ENCODE results near the gene SRSF1.
"Not testable (repeated sequence)": the region's sequence is repeated elsewhere in the genome, so short reads cannot be mapped to it uniquely, and the experiment has no call there.

SRSF1 gene

DNA sequence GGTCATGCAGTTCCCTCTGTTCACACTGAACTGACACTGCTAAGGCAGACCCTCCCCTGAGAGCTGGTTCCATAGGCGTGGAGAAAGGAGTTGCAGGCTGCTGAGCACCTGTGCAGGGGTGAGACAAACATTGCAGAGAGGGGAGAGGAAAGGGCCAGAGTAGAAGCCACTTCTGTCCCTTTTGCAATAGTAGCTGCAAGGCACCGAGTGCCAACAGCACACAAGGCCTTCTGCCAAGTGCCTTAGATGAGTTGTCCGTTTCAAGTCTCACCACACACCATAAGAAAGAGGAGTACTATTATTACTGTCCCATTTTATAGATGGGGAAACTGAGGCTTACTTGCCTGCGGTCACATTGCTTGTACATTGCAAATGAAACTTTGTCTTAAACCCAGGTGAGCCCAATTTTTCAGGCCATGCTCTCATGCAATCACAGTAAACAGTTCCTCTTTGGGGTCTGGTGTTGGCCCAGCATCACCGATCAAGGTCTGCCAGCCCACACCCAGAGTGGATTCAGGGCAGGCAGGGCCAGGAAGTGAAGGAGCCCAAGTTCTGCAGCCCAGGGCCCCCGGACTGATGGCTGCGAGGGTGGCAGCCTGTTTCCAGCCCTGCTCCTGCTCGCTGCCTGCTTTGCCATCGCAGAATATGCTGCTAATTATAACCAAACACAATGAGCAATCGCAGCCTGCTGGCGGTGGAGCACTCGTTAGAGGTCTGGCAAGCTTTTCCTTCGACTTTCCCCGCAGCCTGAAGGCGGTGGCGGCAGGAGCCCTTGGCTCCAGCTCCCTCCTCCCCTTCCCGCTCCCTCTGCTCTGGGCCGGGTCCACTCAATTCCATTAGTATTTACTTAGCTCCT, 39.4 kb upstream of the SRSF1 start:
- WGBS (ENCODE audit: insufficient coverage, insufficient read length): no CpG with 5 or more reads among the region's 18 CpGs
- Histone ChIP-seq H3K4me1 (ENCODE audit: control insufficient read depth, insufficient read depth, low read length) (no peaks in the 10 kb centered on the region), H3K36me3 (ENCODE audit: control insufficient read depth, insufficient read depth, low read length) (no peaks in the 10 kb centered on the region), H3K27ac (ENCODE audit: low read length) (no peak overlapping the region), H3K9me3 (ENCODE audit: control insufficient read depth, insufficient read depth, low read length) (no peaks in the 10 kb centered on the region), H3K4me3 (ENCODE audit: low read length) (no peak overlapping the region), H3K27me3 (ENCODE audit: control insufficient read depth, insufficient read depth, low read length) (no peaks in the 10 kb centered on the region)
- no peak for DNase-seq (ENCODE audit: low read depth, low spot score)

DNA sequence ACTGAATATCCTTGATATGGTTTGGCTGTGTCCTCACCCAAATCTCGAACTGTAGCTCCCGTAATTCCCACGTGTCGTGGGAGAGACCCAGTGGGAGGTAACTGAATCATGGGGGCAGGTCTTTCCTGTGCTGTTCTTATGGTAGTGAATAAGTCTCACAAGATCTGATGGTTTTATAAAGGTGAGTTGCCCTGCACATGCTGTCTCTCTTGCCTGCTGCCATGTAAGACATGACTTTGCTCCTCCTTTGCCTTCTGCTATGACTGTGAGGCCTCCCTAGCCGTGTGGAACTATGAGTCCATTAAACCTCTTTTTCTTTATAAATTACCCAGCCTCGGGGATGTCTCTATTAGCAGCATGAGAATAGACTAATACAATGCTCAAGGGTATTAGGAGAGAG, 37.2 kb upstream of the SRSF1 start:
- H3K4me3 ChIP-seq (ENCODE audit: low read length); DNase-seq (ENCODE audit: low read depth, low spot score); H3K27ac ChIP-seq (ENCODE audit: low read length); H3K36me3 ChIP-seq (ENCODE audit: control insufficient read depth, insufficient read depth, low read length); H3K9me3 ChIP-seq (ENCODE audit: control insufficient read depth, insufficient read depth, low read length); H3K4me1 ChIP-seq (ENCODE audit: control insufficient read depth, insufficient read depth, low read length); H3K27me3 ChIP-seq (ENCODE audit: control insufficient read depth, insufficient read depth, low read length): not testable (repeated sequence)
- no CpG with 5 or more reads among the region's 6 CpGs for WGBS (ENCODE audit: insufficient coverage, insufficient read length)

DNA sequence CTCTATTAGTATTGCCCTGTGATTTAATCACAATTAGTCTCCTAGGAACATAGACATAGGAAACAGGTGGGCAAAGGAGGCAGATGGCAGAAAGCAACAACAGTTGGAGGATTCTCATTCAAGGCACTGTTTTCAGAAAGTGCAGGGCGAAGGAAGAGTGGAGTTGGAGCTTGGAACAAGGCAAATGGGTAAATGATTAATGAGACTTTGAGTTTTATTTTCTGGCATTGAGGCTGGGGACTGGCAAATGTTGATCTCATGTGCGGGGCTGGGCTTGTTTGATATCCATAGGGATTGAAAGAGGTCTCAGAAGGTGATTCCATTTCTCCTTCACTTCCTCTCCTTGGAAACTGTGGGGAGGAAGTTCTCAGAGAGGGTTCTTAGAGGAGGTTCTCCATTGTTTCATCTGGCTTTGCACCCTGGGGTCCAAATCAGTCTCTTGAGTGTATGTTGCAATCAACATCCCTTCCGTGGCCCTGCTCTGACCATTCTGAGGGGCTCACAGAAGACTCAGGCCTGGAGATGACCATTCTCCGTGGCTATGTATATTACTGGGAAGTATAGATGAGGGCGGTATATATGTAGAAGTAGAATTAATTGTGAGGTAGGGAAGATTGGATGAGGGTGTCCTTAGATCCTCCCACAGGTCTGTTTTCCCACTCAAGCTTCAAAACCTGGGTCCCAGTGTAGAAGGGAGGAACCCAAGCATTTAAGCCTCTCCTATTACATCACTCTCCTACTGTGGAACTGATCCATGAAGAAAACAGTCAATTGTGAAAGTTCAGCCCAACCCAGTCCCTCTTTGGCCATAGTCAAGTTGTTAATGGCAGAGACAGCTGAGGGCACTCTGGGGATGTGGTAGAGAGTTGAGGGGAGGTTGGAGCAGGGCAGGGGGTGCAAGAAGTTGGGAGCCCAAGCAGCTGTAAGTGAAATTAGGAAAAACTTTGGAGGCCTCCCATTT, 36.5 kb upstream of the SRSF1 start:
- no peaks in the 10 kb centered on the region for H3K36me3 ChIP-seq (ENCODE audit: control insufficient read depth, insufficient read depth, low read length)
- no peaks in the 10 kb centered on the region for H3K27me3 ChIP-seq (ENCODE audit: control insufficient read depth, insufficient read depth, low read length)
- no peaks in the 10 kb centered on the region for H3K9me3 ChIP-seq (ENCODE audit: control insufficient read depth, insufficient read depth, low read length)
- no peak for DNase-seq (ENCODE audit: low read depth, low spot score)
- no peaks in the 10 kb centered on the region for H3K4me1 ChIP-seq (ENCODE audit: control insufficient read depth, insufficient read depth, low read length)
- no peak overlapping the region for H3K4me3 ChIP-seq (ENCODE audit: low read length)
- WGBS (ENCODE audit: insufficient coverage, insufficient read length): 100% methylated on average over 1 of the region's 5 CpGs
- H3K27ac ChIP-seq (ENCODE audit: low read length): no peak overlapping the region

DNA sequence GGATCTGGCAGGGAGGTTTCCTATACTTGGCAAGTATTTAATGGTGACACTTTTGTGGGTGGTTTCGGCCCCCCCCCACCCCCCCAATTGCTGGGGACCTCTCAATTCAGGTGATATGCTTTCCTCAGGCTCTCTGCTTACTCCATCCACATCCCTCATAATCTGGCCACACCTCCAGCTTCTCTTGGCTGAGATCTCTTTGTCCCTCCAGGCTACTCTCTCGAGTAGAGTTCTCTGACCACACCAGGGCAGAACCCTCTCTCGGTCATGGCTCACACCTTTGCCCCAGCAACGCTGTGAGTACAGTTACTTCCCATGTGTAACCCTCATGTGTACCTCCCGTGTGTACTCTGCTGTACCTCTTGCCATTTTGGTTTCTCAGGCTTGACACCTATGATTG, 34.1 kb upstream of the SRSF1 start:
- Histone ChIP-seq H3K36me3 (ENCODE audit: control insufficient read depth, insufficient read depth, low read length) (no peaks in the 10 kb centered on the region), H3K4me3 (ENCODE audit: low read length) (no peak overlapping the region), H3K9me3 (ENCODE audit: control insufficient read depth, insufficient read depth, low read length) (no peaks in the 10 kb centered on the region), H3K27ac (ENCODE audit: low read length) (no peak overlapping the region), H3K27me3 (ENCODE audit: control insufficient read depth, insufficient read depth, low read length) (no peaks in the 10 kb centered on the region), H3K4me1 (ENCODE audit: control insufficient read depth, insufficient read depth, low read length) (no peaks in the 10 kb centered on the region)
- no peak for DNase-seq (ENCODE audit: low read depth, low spot score)
- WGBS (ENCODE audit: insufficient coverage, insufficient read length): no CpG with 5 or more reads among the region's 5 CpGs

DNA sequence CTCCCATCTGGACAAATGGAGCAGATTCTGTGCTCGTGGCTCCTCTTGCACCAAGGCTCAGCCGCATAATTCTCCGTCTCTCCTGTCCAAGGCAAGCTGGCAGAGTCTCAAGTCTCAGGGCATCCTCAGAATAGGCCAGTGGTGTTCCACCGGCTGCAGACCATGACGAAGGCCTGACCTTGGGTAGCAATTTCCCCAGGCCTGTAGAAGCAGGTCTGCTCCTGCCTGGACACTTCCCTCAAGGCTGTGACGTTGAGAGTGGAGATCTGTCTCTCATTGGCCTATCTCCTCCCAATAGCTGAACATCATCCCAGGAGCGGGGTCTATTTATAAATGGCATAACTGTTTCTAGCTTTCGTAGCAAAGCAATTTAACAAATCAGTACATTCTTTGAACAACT, 33.3 kb upstream of the SRSF1 start:
- Histone ChIP-seq H3K27me3 (ENCODE audit: control insufficient read depth, insufficient read depth, low read length) (no peaks in the 10 kb centered on the region), H3K36me3 (ENCODE audit: control insufficient read depth, insufficient read depth, low read length) (no peaks in the 10 kb centered on the region), H3K27ac (ENCODE audit: low read length) (no peak overlapping the region), H3K4me3 (ENCODE audit: low read length) (no peak overlapping the region), H3K9me3 (ENCODE audit: control insufficient read depth, insufficient read depth, low read length) (no peaks in the 10 kb centered on the region), H3K4me1 (ENCODE audit: control insufficient read depth, insufficient read depth, low read length) (no peaks in the 10 kb centered on the region)
- no CpG with 5 or more reads among the region's 8 CpGs for WGBS (ENCODE audit: insufficient coverage, insufficient read length)
- no peak for DNase-seq (ENCODE audit: low read depth, low spot score)

DNA sequence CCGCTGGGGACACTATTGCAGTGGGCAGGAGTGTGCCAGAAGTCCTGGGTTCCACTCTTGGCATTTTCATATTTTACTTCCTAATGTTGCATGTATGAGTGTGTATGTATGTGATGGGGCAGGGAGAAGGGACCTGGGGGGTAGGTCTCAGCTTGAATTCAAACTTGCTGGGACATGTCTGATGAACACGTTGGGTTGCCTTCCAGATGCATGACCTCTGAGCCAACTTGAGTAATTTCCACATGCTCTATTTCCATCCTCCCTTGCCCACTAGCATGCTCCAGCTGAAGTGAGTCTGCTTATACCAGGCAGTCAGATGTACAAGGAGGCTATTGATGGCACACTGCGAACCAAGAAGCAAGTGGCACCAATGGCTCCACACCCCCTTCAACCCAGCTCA, 32.9 kb upstream of the SRSF1 start:
- H3K4me3 ChIP-seq (ENCODE audit: low read length): no peak overlapping the region
- H3K9me3 ChIP-seq (ENCODE audit: control insufficient read depth, insufficient read depth, low read length): no peaks in the 10 kb centered on the region
- WGBS (ENCODE audit: insufficient coverage, insufficient read length): no CpG with 5 or more reads among the region's 3 CpGs
- H3K27ac ChIP-seq (ENCODE audit: low read length): no peak overlapping the region
- no peaks in the 10 kb centered on the region for H3K36me3 ChIP-seq (ENCODE audit: control insufficient read depth, insufficient read depth, low read length)
- H3K4me1 ChIP-seq (ENCODE audit: control insufficient read depth, insufficient read depth, low read length): no peaks in the 10 kb centered on the region
- no peak for DNase-seq (ENCODE audit: low read depth, low spot score)
- H3K27me3 ChIP-seq (ENCODE audit: control insufficient read depth, insufficient read depth, low read length): no peaks in the 10 kb centered on the region

DNA sequence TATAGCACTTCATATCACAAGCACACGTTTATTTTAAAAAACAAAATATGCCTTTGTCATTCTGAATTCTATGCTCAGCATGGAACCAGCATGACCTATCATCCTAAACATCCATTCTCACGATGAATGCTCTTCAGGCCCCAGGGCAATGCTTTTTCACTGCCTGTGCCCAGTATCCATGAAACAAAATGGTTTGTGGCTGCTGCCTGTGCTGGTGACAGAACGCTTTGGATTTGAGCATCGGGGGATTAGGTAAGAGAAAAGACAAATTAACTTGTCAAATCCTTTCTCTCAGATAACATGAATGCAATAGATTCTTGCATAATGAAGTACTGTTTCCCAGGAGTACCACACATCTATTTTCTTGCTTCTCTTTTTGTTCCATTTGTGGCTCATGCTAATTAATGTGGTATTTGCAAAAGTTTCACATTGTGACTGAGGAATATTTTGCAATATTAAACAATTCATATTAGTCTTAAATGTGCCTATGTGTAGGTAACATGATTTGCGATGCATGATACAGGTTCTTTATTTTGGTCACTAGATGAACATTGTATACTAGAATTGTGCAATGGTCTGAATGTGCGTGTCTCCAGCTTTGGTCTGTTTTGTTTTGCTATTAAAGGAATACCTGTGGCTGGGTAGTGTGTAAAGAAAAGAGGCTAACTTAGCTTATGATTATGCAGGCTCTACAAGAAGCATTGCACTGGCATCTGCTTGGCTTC, 25.8 kb upstream of the SRSF1 start:
- Histone ChIP-seq H3K36me3 (ENCODE audit: control insufficient read depth, insufficient read depth, low read length) (no peaks in the 10 kb centered on the region), H3K27me3 (ENCODE audit: control insufficient read depth, insufficient read depth, low read length) (no peaks in the 10 kb centered on the region), H3K27ac (ENCODE audit: low read length) (no peak overlapping the region), H3K4me1 (ENCODE audit: control insufficient read depth, insufficient read depth, low read length) (peaks cover 7% of the 10 kb centered on the region; the same call in 1 of the 2 replicates), H3K9me3 (ENCODE audit: control insufficient read depth, insufficient read depth, low read length) (no peaks in the 10 kb centered on the region), H3K4me3 (ENCODE audit: low read length) (no peak overlapping the region)
- DNase-seq (ENCODE audit: low read depth, low spot score): no peak
- WGBS (ENCODE audit: insufficient coverage, insufficient read length): no CpG with 5 or more reads among the region's 6 CpGs

DNA sequence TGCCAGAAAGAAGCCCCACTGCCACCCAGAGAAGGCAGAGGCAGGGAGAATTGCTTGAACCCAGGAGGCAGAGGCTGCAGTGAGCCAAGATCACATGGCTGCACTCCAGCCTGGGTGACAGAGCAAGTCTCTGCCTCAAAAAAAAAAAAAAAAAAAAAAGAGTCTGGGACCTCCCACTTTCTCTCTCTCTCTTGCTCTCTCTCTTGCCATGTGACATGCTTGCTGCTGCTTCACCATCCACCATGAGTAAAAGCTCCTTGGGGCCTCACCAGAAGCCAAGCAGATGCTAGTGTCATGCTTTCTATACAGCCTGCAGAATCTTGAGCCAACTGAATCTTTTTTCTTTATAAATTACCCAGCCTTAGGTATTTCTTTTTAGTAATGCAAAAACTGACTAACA, 21.5 kb upstream of the SRSF1 start:
- Histone ChIP-seq H3K9me3 (ENCODE audit: control insufficient read depth, insufficient read depth, low read length) (no peaks in the 10 kb centered on the region), H3K4me3 (ENCODE audit: low read length) (no peak overlapping the region), H3K36me3 (ENCODE audit: control insufficient read depth, insufficient read depth, low read length) (no peaks in the 10 kb centered on the region), H3K4me1 (ENCODE audit: control insufficient read depth, insufficient read depth, low read length) (peaks cover 7% of the 10 kb centered on the region; the same call in 1 of the 2 replicates), H3K27ac (ENCODE audit: low read length) (no peak overlapping the region), H3K27me3 (ENCODE audit: control insufficient read depth, insufficient read depth, low read length) (no peaks in the 10 kb centered on the region)
- DNase-seq (ENCODE audit: low read depth, low spot score): no peak

DNA sequence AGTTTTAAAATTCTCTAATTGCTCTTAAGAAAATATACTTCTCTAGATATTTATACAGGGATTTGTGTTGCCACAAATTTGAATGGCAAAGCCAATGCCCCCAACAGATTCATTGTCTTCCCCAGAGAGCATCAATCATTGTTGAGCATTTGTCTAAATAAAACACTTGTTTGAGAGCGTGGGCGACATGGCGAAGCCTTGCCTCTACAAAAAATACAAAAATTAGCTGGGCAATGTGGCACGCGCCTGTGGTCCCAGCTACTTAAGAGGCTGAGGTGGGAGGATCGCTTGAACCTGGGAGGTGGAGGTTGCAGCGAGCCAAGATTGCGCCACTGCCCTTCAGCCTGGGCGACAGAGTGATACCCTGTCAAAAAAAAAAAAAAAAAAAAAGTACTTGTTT, 13.4 kb upstream of the SRSF1 start:
- H3K4me3 ChIP-seq (ENCODE audit: low read length): no peak overlapping the region
- no peaks in the 10 kb centered on the region for H3K36me3 ChIP-seq (ENCODE audit: control insufficient read depth, insufficient read depth, low read length)
- WGBS (ENCODE audit: insufficient coverage, insufficient read length): no CpG with 5 or more reads among the region's 9 CpGs
- H3K4me1 ChIP-seq (ENCODE audit: control insufficient read depth, insufficient read depth, low read length): no peaks in the 10 kb centered on the region
- H3K27me3 ChIP-seq (ENCODE audit: control insufficient read depth, insufficient read depth, low read length): no peaks in the 10 kb centered on the region
- DNase-seq (ENCODE audit: low read depth, low spot score): no peak
- no peak overlapping the region for H3K27ac ChIP-seq (ENCODE audit: low read length)
- H3K9me3 ChIP-seq (ENCODE audit: control insufficient read depth, insufficient read depth, low read length): no peaks in the 10 kb centered on the region

DNA sequence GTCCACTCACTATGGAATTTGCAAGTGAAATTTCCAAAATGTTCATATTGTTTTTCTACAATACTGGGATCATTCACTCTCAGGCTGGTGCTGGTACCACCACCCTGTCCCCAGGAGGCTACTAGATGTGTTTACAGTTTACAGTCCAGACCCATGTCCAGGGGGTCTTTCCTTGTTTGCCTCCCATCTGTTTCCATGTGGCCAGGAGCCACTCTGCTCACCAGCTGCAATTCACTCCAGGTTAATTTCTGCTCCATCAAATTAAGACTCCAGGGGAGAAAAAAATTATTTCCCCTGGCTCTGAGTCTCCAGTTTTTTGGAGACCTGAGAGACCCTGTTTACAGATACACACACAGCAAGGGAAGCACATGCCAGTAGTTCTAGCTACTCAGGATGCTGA, 12.5 kb upstream of the SRSF1 start:
- Histone ChIP-seq H3K4me3 (ENCODE audit: low read length) (no peak overlapping the region), H3K9me3 (ENCODE audit: control insufficient read depth, insufficient read depth, low read length) (no peaks in the 10 kb centered on the region), H3K4me1 (ENCODE audit: control insufficient read depth, insufficient read depth, low read length) (no peaks in the 10 kb centered on the region), H3K36me3 (ENCODE audit: control insufficient read depth, insufficient read depth, low read length) (no peaks in the 10 kb centered on the region), H3K27me3 (ENCODE audit: control insufficient read depth, insufficient read depth, low read length) (no peaks in the 10 kb centered on the region), H3K27ac (ENCODE audit: low read length) (no peak overlapping the region)
- DNase-seq (ENCODE audit: low read depth, low spot score): no peak
